Peyer's patch (tissue), 4 donors: ENCODE data around the gene CCR4.

Experiments used
- CTCF ChIP-seq, 6 experiments: fragments of 450-650 bp in 4 of 6; fragments of 200-600 bp in 2 of 6; sonication (generic) in 1 of 6; IDR thresholded peaks; one replicate each; pipeline ENCODE4 v1.5.1; 2017 to 2019; ENCODE audit warnings: antibody characterized with exemption in 6 of 6, mild to moderate bottlenecking in 3 of 6, moderate library complexity in 1 of 6
- POLR2A ChIP-seq, 2 donors: fragments of 450-650 bp; IDR thresholded peaks; one replicate each; pipeline ENCODE4 v1.5.1; 2017; ENCODE audit warnings: antibody characterized with exemption in 2 of 2, mild to moderate bottlenecking in 2 of 2, moderate library complexity in 2 of 2

GRCh38 chr3:32934150-32934742, 17.2 kb upstream of the CCR4 start:
- TF ChIP-seq POLR2A (IDR thresholded peaks at IDR 0.05) (no peak), CTCF (IDR thresholded peaks at IDR 0.05) (peak in 5 of 6 experiments; percentile 50 to 60 (median 58))
